Hepatocyte (in vitro differentiated cells): ENCODE results near the gene NPIPA8.
"Not testable (repeated sequence)": the region's sequence is repeated elsewhere in the genome, so short reads cannot be mapped to it uniquely, and the experiment has no call there.

Experiments used
- CTCF ChIP-seq: fragments of 200-600 bp; sonication (generic); IDR thresholded peaks from 2 replicates; pipeline ENCODE4 v1.5.1; 2016; ENCODE audit warnings: antibody characterized with exemption, mild to moderate bottlenecking; ENCODE audit not compliant: poor library complexity
- EZH2 ChIP-seq: fragments of 200-600 bp; sonication (generic); IDR thresholded peaks from 2 replicates; pipeline ENCODE4 v1.6.1; 2016; ENCODE audit warnings: antibody characterized with exemption, mild to moderate bottlenecking, borderline replicate concordance

DNA sequence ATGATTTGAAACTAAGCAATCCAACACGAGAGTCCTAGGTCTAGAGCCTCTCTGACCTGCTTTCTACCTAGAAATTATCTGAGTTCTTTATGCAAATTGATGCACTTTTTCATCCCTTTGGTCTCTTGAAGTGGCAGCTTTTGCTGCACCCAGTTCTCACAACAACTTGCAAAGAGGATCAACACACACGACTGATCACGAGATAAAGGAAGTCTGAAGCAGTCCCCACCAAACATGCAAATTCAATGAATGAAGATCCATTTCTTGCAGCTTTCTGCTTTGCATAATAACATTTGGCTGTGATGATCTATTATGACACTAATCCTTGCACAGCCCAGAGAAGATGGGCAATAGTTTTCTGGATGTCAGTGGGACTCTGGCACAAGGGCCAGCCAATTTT lies 56.2 kb downstream of the NPIPA8 start:
- TF ChIP-seq CTCF, EZH2: not testable (repeated sequence)
